Heart right ventricle (tissue), 16 donors: ENCODE measurements around the gene CDH12. TPM values are rescaled to one million over a fixed set of nuclear protein-coding genes. Genes with fewer than 3 reads are reported as not detected.

ENCODE experiments used
- ATAC-seq, 8 donors: fragments of 200-7000 bp; cut with Tn5 transposase; one replicate each; pipeline ENCODE4 v1.9.1; 2020; ENCODE audit warnings: mild to moderate bottlenecking in 8 of 8, moderate library complexity in 8 of 8, moderate number of reproducible peaks in 1 of 8
- DNase-seq, 2 donors: peaks; one replicate each; pipeline ENCODE4 v3.0.0-alpha.2; 2020
- H3K27ac ChIP-seq, 10 donors: fragments of 200-600 bp; sonication (generic) in 2 of 10; one replicate each; pipeline versions ENCODE4 v1.5.0 to v1.8.0; 2020 to 2022; ENCODE audit warnings: mild to moderate bottlenecking in 3 of 10
- H3K27me3 ChIP-seq, 7 donors: fragments of 200-600 bp; one replicate each; pipeline ENCODE4 v1.8.0; 2021 to 2022; ENCODE audit warnings: mild to moderate bottlenecking in 2 of 7
- H3K36me3 ChIP-seq, 9 donors: fragments of 200-600 bp; sonication (generic) in 1 of 9; one replicate each; pipeline versions ENCODE4 v1.5.0 to v1.8.0; 2020 to 2022; ENCODE audit warnings: mild to moderate bottlenecking in 2 of 9
- H3K4me1 ChIP-seq, 9 donors: fragments of 200-600 bp; sonication (generic) in 1 of 9; one replicate each; pipeline versions ENCODE4 v1.5.0 to v1.8.0; 2020 to 2022; ENCODE audit warnings: mild to moderate bottlenecking in 4 of 9
- H3K4me3 ChIP-seq, 10 donors: fragments of 200-600 bp; sonication (generic) in 2 of 10; one replicate each; pipeline versions ENCODE4 v1.5.0 to v1.8.0; 2020 to 2022; ENCODE audit warnings: mild to moderate bottlenecking in 7 of 10, moderate library complexity in 2 of 10
- H3K9me3 ChIP-seq, 11 donors: fragments of 200-600 bp in 10 of 11; sonication (generic) in 2 of 11; one replicate each; pipeline versions ENCODE4 v1.5.0 to v1.8.0; 2013 to 2022; ENCODE audit warnings: mild to moderate bottlenecking in 2 of 11, control low read depth in 1 of 11, moderate library complexity in 1 of 11
- WGBS, 2 donors: extraction: QIAGEN DNeasy Blood & Tissue Kit; methylation state at CpG; one replicate each; pipeline ENCODE4 v1.1.7; 2013; ENCODE audit warnings: inconsistent platforms in 1 of 2; 5-methylcytosine and 5-hydroxymethylcytosine counted together
- intact Hi-C, 10 donors: fragments of 100-400 bp; cut with DNase I; formaldehyde crosslinking; loops; one replicate each; pipeline versions ENCODE4 v1.11.1 to v1.14.2; 2022
- polyA plus RNA-seq, 2 donors: library from polyadenylated mRNA; stranded (reverse); fragments of 200-250 nt; gene quantifications; one replicate each; pipeline ENCODE4 v1.2.3, GENCODE V29; 2013
- total RNA-seq, 10 donors: library from RNA; stranded (reverse); fragmentation: NEBNext Ultra II Directional in 3 of 10; extraction: Animal tissue kit (Norgen Biotek cat#: 25700) in 3 of 10; gene quantifications; one replicate each; pipeline versions ENCODE4 v1.2.1 to v1.2.4, GENCODE V29; 2021 to 2023
- TF ChIP-seq, protein P1 (sequence below), 9 donors: fragments of 200-600 bp; sonication (generic) in 2 of 9; IDR thresholded peaks; one replicate each; pipeline versions ENCODE4 v1.5.0 to v1.8.0; 2021 to 2022; ENCODE audit warnings: antibody characterized with exemption in 9 of 9, mild to moderate bottlenecking in 5 of 9, moderate library complexity in 1 of 9
- donor health status: Arrhythmogenic right ventricular cardiomyopathy.
- donor health status: ischemic (EF 13 %, LVEDD 7.1; RV severe dilation, severe dysfunction).
- donor health status: healthy with polysubstance abuse.
- donor health status: DM: no; HTN: yes; CAD: no.
- donor health status: DM: no; HTN: no; CAD: no.
- donor health status: ischemic (EF 25% LVEDD 6.9; RV normal size, moderate dysfunction).
- donor health status: ischemic (EF 25% LVEDD 5.7; RV mildly dilated, moderate dysfunction).
- donor health status: healthy.
- donor health status: DM: yes; HTN: yes; CAD: no.
- donor health status: Ischemic cardiomyopathy.
- donor health status: ischemic (EF 35%, LVEDD 5.7; RV mildly dilated, moderate dysfunction).
- donor health status: nonischemic (EF 11% LVEDD 7.7; RV severe dilation, severe dysfunction).
- donor health status: DM: yes; HTN: yes; CAD: no.
- donor health status: PGD.
- donor health status: ischemic (EF 29% LVEDD 5.4; RV normal size, mild dysfunction).
- donor health status: nonischemic (EF 23%, LVEDD 6.1; RV moderate dilation, normal function).

The CDH12 gene
- total and polyA plus RNA-seq, 12 donors: not detected

DNA sequence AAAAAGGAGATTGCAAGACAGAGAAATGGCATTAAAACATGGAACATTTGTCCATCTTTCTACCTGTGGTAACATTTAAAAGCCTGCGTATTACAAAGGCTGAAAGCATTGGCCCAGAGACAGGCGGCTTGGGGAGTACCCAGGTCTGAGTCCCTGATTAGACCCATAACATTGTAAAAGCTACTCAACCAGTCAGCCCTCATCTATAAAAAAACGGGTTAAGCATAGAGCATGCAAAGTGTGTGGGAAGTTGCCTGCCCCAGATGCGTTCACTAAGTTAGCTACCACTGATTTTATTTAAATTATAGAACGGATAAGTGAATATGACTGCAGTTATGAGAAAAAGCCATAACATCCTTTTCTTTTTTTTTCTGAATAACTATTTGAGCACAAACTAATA, 276.1 kb downstream of the CDH12 start:
- ATAC-seq (no peak), DNase-seq (no peak)
- no peaks in the 10 kb centered on the region for H3K27me3 ChIP-seq
- no peak overlapping the region for H3K4me3 ChIP-seq
- TF ChIP-seq, protein P1, sequence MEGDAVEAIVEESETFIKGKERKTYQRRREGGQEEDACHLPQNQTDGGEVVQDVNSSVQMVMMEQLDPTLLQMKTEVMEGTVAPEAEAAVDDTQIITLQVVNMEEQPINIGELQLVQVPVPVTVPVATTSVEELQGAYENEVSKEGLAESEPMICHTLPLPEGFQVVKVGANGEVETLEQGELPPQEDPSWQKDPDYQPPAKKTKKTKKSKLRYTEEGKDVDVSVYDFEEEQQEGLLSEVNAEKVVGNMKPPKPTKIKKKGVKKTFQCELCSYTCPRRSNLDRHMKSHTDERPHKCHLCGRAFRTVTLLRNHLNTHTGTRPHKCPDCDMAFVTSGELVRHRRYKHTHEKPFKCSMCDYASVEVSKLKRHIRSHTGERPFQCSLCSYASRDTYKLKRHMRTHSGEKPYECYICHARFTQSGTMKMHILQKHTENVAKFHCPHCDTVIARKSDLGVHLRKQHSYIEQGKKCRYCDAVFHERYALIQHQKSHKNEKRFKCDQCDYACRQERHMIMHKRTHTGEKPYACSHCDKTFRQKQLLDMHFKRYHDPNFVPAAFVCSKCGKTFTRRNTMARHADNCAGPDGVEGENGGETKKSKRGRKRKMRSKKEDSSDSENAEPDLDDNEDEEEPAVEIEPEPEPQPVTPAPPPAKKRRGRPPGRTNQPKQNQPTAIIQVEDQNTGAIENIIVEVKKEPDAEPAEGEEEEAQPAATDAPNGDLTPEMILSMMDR (IDR thresholded peaks at IDR 0.05): no peak
- no peaks in the 10 kb centered on the region for H3K4me1 ChIP-seq
- intact Hi-C loops: no loop called here
- H3K27ac ChIP-seq: no peak overlapping the region
- H3K9me3 ChIP-seq: no peaks in the 10 kb centered on the region
- WGBS, 2 donors: 82 to 83% methylated on average over 5 of the region's 5 CpGs
- no peaks in the 10 kb centered on the region for H3K36me3 ChIP-seq

DNA sequence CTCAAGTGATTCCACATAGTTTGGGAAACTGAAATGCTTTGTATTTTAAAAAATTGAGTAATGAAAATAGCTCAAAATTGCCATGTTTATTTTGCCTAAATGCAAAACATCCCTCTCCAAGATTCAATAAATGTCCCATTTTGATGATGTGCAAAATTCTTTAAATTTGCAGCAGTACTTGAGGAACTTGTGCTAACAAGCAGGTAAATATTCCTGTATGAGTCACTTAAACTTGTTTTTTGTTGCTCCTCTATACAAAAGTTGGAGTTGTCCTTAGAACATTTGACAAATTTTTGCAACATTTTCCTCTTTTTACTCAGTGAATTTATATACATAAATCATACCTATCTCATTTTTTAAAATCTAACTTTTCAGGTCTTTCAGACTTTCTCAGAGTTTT, 280.2 kb downstream of the CDH12 start:
- ATAC-seq: no peak
- H3K27me3 ChIP-seq: no peaks in the 10 kb centered on the region
- H3K4me1 ChIP-seq: no peaks in the 10 kb centered on the region
- no peaks in the 10 kb centered on the region for H3K36me3 ChIP-seq
- peaks cover 0 to 13% (median 0%) of the 10 kb centered on the region in 11 donors for H3K9me3 ChIP-seq
- H3K4me3 ChIP-seq: no peak overlapping the region
- no peak for DNase-seq
- TF ChIP-seq, protein P1 (IDR thresholded peaks at IDR 0.05): no peak
- H3K27ac ChIP-seq: no peak overlapping the region
- intact Hi-C loops: no loop called here

DNA sequence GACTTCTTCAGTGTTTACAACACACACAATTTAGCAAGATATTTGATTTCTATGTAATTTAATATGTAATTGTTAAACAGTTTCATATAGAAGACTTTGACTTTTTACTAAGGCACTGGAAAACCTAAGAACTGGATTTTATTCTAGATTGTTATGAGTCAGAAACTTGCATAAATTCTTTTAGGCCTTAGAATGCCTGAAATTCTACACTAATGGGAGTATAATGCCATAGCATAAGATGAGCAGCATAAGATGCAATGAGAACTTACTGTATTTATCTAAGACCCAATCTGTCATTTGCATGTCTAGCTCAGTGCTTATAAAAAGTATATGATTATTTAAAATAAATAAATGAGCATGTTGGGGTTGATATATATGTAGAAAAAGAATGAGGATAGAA, 285.2 kb downstream of the CDH12 start:
- TF ChIP-seq, protein P1 (IDR thresholded peaks at IDR 0.05): no peak
- H3K4me3 ChIP-seq: no peak overlapping the region
- H3K9me3 ChIP-seq: peaks cover 0 to 13% (median 0%) of the 10 kb centered on the region in 11 donors
- no peaks in the 10 kb centered on the region for H3K27me3 ChIP-seq
- ATAC-seq: no peak
- no peak for DNase-seq
- H3K27ac ChIP-seq: no peak overlapping the region
- no peaks in the 10 kb centered on the region for H3K4me1 ChIP-seq
- intact Hi-C loops: no loop called here
- H3K36me3 ChIP-seq: no peaks in the 10 kb centered on the region

DNA sequence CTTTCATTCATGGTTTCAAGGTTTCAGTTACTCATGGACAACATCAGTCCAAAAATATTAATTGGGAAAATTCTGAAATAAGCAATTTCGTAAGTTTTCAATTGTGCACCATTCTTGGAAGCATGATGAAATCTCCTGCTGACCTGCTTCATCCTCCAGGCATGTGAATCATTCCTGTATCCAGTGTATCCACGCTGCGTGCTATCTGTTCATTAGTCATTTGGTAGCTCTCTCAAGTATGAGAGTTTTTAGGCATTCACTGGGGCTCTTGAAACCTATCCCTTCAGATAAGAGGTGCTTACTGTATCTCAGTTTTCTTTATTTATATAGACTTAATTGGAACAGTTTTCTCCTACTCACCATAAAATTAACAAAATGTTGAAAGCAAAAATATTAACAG, 293.0 kb downstream of the CDH12 start:
- no peak overlapping the region for H3K27ac ChIP-seq
- no peak for DNase-seq
- intact Hi-C loops: no loop called here
- H3K4me3 ChIP-seq: no peak overlapping the region
- WGBS, 2 donors: 24 to 30% methylated on average over 3 of the region's 3 CpGs
- no peak for ATAC-seq
- H3K9me3 ChIP-seq: peaks cover 0 to 6% (median 0%) of the 10 kb centered on the region in 11 donors
- H3K27me3 ChIP-seq: no peaks in the 10 kb centered on the region
- TF ChIP-seq, protein P1 (IDR thresholded peaks at IDR 0.05): no peak
- H3K36me3 ChIP-seq: no peaks in the 10 kb centered on the region
- H3K4me1 ChIP-seq: no peaks in the 10 kb centered on the region

DNA sequence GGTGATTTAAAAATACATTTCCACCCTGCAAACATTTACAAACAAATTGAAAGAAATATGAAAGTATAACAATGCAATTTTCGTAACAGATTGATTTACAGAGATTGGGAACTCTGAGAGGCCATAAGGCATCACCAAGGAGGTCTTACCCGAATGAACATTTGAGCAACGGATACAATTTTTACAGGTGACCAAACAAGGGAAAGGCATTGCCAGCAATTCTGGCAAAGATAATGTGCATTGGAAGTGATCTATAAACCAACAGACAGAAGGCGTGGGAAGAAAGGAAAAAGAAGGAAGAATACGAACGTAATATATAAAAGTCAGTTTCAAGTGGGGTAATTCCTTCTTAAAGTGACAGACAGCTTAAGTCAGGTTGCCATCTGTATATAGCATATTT, 295.9 kb downstream of the CDH12 start:
- ATAC-seq (no peak), DNase-seq (no peak)
- no peak overlapping the region for H3K4me3 ChIP-seq
- no peak overlapping the region for H3K27ac ChIP-seq
- WGBS, 2 donors: 79 to 86% methylated on average over 6 of the region's 6 CpGs
- H3K36me3 ChIP-seq: no peaks in the 10 kb centered on the region
- H3K27me3 ChIP-seq: no peaks in the 10 kb centered on the region
- TF ChIP-seq, protein P1 (IDR thresholded peaks at IDR 0.05): no peak
- intact Hi-C loops: no loop called here
- peaks cover 0 to 6% (median 0%) of the 10 kb centered on the region in 11 donors for H3K9me3 ChIP-seq
- no peaks in the 10 kb centered on the region for H3K4me1 ChIP-seq
